Endometrial microvascular endothelial cells (primary cell): ENCODE results near the gene GMCL1. TPM values are rescaled to one million over a fixed set of nuclear protein-coding genes. Genes with fewer than 3 reads are reported as not detected.

Experiments
- in situ Hi-C: cut with HindIII; loops from 2 replicates; pipeline ENCODE4 v1.10.0; 2017; ENCODE audit warnings: low sequenced_read_pairs, low pct_unique_long_range_greater_than_20kb; ENCODE audit errors: inconsistent ontology term
- total RNA-seq: library from RNA; depleted of rRNA; stranded (reverse); fragments of >200 nt; gene quantifications from one replicate; pipeline ENCODE4 v1.2.3, GENCODE V29; 2015; ENCODE audit errors: inconsistent ontology term

Gene GMCL1
- total RNA-seq, 1 donor from 2014 or later: 9.4 TPM

DNA sequence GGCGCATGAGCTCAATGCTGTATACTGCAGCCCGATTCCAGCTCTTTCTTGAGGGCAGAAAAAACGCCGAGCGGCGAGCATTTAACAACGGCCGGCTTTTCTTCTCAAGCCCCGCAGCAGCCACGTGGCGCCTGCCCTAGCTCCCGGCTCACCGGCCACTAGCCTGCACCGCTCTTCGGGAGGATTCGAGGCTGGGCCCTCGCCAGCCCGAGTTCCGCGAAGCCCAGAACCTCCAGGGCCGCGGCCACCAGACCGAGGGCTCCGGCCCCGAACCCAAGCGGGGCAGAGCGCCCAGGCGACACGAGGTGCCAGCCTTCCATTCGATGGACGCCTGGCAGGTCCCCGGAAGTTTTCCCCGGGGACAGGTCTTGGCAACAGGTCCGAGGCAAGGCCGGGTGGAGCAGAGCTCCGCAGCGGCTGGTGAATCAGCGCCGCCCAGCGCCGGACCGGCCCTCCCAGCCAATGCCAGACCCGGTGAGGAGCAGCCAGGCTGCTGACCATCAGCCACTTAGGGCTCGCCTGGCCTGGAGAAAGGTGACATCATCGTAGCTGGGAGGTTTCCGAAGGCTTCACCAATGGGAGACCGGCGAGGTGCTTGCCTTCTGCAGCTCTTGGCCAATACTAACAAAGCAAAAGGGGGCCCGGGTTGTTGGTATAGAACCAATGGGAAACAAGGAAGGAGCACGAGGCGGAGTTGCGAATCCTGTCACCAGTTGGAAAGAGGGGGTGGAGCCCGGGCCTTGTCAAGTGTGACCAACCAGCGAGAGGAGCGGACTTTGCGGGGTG is 84.9 kb downstream of the GMCL1 start:
- in situ Hi-C loops: loop anchor here (25.0 kb wide), 1 partner anchor 223 kb away; no protein-coding TSS in a partner anchor

DNA sequence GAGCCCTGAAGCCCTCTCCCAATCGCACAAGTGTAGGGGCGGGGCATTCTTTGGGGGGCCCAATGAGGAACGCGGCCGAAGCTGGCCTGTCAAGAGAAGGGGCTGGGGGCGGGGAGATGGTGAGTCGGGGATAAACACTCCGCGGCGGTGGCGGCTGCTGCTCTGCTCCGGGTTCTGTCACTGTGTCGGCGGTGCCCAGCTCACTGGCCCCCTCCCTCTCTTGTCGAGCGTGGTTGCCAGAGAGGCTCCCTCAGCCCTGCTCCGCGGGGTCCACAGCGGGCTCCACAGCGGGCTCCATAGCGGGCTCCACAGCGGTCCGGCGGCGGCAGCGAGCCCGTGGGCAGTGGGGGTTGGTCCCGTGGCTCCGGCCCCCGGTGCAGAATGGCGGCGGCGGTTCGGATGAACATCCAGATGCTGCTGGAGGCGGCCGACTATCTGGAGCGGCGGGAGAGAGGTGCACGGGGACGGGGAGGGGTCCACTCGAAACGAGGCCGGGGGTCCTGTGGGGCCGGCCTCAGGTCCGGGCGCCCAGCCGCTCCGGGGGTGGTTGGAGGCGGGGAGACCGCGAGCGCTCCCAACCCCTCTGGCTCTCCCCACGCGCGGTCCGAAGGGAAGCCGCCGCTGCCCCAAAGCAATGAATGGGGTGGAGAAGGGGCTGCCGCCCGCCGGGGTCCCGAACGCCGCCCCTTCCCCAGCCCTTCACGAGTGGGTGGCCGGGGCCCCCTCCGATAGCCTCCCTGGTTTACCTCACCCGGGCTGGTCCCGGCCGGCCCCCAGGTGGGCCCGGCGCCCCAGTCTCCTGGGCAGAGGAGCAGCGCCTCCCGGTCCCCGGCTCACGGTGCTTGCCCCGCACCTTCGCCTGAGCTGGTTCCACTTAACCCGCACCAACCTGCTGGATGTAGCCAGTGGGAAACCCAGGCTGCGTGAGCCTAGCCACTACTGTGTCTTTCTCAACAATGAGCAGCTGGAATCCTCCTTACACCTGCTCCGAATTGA is 85.8 kb downstream of the GMCL1 start, which contains the start of gene MXD1:
MXD1 (plus strand) TSS at position 160 of the 996 bp plus-strand sequence; CDS start at position 382, 222 bp downstream.
- in situ Hi-C loops: loop anchor here (25.0 kb wide), 1 partner anchor 222 kb away; no protein-coding TSS in a partner anchor

DNA sequence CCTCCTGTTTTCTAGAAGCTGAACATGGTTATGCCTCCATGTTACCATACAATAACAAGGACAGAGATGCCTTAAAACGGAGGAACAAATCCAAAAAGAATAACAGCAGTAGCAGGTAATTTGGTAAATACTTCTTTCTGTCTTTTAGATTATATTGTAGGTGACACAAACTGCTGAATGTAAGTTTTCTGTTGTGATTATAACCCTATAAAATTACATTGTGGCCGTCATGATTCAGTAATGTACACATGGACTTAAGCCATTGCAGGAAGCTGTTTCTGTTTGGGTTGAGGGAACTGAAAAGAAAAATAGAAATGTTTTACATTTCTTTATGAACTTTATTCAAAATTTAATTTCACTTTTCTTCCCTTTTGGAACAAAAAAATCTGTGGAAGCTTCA is 86.6 kb downstream of the GMCL1 start:
- in situ Hi-C loops: loop anchor here (25.0 kb wide), 1 partner anchor 221 kb away; no protein-coding TSS in a partner anchor

DNA sequence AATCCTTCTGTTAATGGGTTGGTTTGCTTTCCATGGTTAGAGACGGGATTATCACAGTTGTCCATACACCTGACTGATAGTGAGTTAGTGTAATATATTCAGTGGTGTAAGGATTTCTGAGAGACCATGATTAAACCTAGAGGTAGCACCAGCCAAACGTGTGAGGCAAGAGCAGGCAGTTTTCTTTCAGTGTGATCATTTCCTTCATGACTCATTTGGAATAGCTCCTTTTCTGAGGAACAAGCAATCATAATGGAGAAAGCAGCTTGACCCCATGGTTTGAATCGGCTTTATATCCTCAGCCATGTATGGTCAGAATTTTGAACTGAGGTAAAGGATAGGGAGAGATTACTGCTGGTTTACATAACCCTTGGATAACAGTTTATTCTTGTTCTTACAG is 88.4 kb downstream of the GMCL1 start:
- in situ Hi-C loops: loop anchor here (25.0 kb wide), 1 partner anchor 219 kb away; no protein-coding TSS in a partner anchor

DNA sequence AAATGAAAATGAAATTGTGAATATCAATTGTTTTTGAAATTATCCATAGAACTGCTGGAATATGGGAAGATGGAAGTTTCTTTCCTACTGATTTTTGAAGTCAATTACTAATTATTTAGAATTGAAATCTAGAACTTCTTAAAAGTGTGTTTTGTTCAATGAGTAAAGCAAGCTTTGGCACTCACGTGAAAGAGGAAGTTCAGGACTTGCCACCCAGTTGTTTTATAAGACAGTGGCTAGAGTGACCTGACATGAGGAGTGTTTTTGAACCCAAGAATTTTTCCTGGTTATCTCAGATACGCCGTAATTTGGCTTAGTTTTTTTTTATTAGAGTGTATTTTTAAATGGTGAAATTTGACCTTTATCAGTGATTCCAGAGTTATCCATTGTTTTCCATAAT is 88.9 kb downstream of the GMCL1 start:
- in situ Hi-C loops: loop anchor here (25.0 kb wide), 1 partner anchor 219 kb away; no protein-coding TSS in a partner anchor

DNA sequence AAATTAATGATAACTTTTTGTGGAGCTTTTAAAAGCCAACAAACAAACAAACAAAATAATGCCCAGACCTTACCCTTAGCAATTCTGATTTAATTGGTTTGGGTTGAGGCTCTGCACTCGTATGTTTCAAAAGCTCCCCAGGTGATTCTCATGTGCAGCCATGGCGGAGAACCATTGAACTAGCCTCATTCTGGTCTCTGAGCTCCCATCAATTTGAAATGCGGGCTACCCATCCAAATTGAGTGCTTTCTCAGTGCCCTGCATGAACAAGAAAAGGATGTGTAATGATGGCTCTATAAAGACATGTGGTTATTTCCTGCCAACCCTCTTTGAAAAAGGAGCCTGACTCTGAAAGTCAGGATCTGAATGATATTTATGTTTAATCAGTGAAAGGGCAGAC is 93.7 kb downstream of the GMCL1 start:
- in situ Hi-C loops: loop anchor here (25.0 kb wide), 1 partner anchor 214 kb away; no protein-coding TSS in a partner anchor

DNA sequence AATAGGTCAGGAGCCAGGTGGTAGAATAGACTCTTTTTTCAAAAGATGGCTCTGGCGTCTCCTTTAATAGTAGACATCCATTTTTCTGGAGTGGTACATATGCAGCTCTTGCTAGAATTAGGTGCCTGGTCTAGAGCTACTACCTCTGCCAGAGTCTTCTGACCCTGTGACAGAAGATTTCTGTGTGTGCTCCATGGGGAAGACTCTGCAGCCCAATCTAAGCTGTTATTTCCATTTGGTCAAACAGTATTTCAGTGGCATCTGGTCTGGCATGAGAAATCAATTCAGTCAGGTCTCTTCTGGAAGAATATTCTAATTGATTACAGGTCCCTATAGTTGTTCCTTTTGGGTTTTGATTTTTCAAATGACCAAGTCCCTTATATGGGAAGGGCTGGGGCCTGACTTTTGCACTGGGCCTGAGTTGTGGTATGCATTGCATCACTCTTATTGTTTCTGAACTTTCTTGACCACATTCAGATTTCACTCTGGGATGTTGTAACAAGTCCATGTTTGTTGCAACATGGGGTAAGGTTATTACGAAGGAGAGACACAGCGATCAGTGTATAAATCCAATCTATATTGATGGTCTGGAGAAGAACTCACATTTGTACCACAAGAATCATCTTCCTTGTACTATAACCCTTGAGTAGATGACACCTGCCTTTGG is 97.5 kb downstream of the GMCL1 start:
- in situ Hi-C loops: loop anchor here (25.0 kb wide), 1 partner anchor 160 kb away; the partner anchor contains the start of gene PCBP1

Other genes with a start within 250 kb of the GMCL1 start
- 47.8 TPM for gene AAK1, start 185.9 kb upstream of the GMCL1 start, total RNA-seq
- 50.1 TPM for gene ANXA4, start 87.5 kb upstream of the GMCL1 start, total RNA-seq
- 65.0 TPM for gene SNRNP27, start 64.3 kb downstream of the GMCL1 start, total RNA-seq
- 4.1 TPM for gene MXD1, start 85.4 kb downstream of the GMCL1 start, total RNA-seq
- not detected for gene ASPRV1, start 132.0 kb downstream of the GMCL1 start, total RNA-seq